Astrocyte (in vitro differentiated cells and primary cell): ENCODE measurements around the gene SPDYE3. TPM values are rescaled to one million over a fixed set of nuclear protein-coding genes. Genes with fewer than 3 reads are reported as not detected.
"Not testable (repeated sequence)": the region's sequence is repeated elsewhere in the genome, so short reads cannot be mapped to it uniquely, and the experiment has no call there.

Experiments used
- DNase-seq: peaks from one replicate; pipeline ENCODE4 v3.0.0-alpha.2; 2010; ENCODE audit warnings: low read depth
- FAIRE-seq: peaks from 2 replicates; lab custom pipeline; 2011; peaks lifted over from hg19 to GRCh38; lab: Jason Lieb, UNC
- H2AFZ ChIP-seq: 2 replicates; pipeline ENCODE4 v1.6.0; 2012; ENCODE audit warnings: low read depth, low read length, inconsistent platforms
- H3K27ac ChIP-seq: 2 replicates; pipeline ENCODE4 v1.5.1; 2011; ENCODE audit warnings: low read depth, low read length, inconsistent platforms
- H3K27me3 ChIP-seq: 2 replicates; pipeline ENCODE4 v1.6.0; 2011; ENCODE audit warnings: low read length, inconsistent platforms; ENCODE audit not compliant: insufficient read depth
- H3K36me3 ChIP-seq: 2 replicates; pipeline ENCODE4 v1.5.1; 2011; ENCODE audit warnings: low read length, inconsistent platforms; ENCODE audit not compliant: insufficient read depth
- H3K4me1 ChIP-seq: 2 replicates; pipeline ENCODE4 v1.5.1; 2011; ENCODE audit warnings: low read length, inconsistent platforms; ENCODE audit not compliant: insufficient read depth
- H3K4me2 ChIP-seq: 2 replicates; pipeline ENCODE4 v1.6.0; 2012; ENCODE audit warnings: low read length, inconsistent platforms
- H3K4me3 ChIP-seq: 2 replicates; pipeline ENCODE4 v1.5.1; 2011; ENCODE audit warnings: low read depth, mild to moderate bottlenecking, low read length, inconsistent platforms; ENCODE audit not compliant: insufficient read depth
- H3K79me2 ChIP-seq: 2 replicates; pipeline ENCODE4 v1.6.0; 2012; ENCODE audit warnings: mild to moderate bottlenecking, low read length, inconsistent platforms; ENCODE audit not compliant: insufficient read depth
- H3K9ac ChIP-seq: 2 replicates; pipeline ENCODE4 v1.6.0; 2012; ENCODE audit warnings: mild to moderate bottlenecking, low read length, inconsistent platforms
- H3K9me3 ChIP-seq: 2 replicates; pipeline ENCODE4 v1.5.1; 2012; ENCODE audit warnings: low read depth, mild to moderate bottlenecking, low read length, inconsistent platforms; ENCODE audit not compliant: insufficient read depth
- H4K20me1 ChIP-seq: 2 replicates; pipeline ENCODE4 v1.6.0; 2012; ENCODE audit warnings: low read length, inconsistent platforms; ENCODE audit not compliant: insufficient read depth
- H3K27ac Mint-ChIP-seq: one replicate; pipeline ENCODE4 v1.8.0; 2021; ENCODE audit warnings: mild to moderate bottlenecking, mixed read lengths; ENCODE audit not compliant: unreplicated experiment
- H3K27me3 Mint-ChIP-seq: one replicate; pipeline ENCODE4 v1.8.0; 2021; ENCODE audit warnings: low read depth, mixed read lengths; ENCODE audit not compliant: unreplicated experiment
- H3K36me3 Mint-ChIP-seq: one replicate; pipeline ENCODE4 v1.8.0; 2021; ENCODE audit warnings: low read depth, mixed read lengths; ENCODE audit not compliant: unreplicated experiment
- H3K4me1 Mint-ChIP-seq: one replicate; pipeline ENCODE4 v1.8.0; 2021; ENCODE audit warnings: low read depth, mixed read lengths; ENCODE audit not compliant: unreplicated experiment
- H3K4me3 Mint-ChIP-seq: one replicate; pipeline ENCODE4 v1.8.0; 2021; ENCODE audit warnings: mild to moderate bottlenecking, moderate library complexity, mixed read lengths; ENCODE audit not compliant: unreplicated experiment
- H3K9me3 Mint-ChIP-seq: one replicate; pipeline ENCODE4 v1.8.0; 2021; ENCODE audit warnings: mild to moderate bottlenecking, mixed read lengths; ENCODE audit not compliant: unreplicated experiment
- total RNA-seq: library from RNA; stranded (reverse); gene quantifications from 2 replicates; pipeline ENCODE4 v1.2.1, GENCODE V29; 2021

Gene SPDYE3
- total RNA-seq, 1 donor from 2014 or later = not detected

DNA sequence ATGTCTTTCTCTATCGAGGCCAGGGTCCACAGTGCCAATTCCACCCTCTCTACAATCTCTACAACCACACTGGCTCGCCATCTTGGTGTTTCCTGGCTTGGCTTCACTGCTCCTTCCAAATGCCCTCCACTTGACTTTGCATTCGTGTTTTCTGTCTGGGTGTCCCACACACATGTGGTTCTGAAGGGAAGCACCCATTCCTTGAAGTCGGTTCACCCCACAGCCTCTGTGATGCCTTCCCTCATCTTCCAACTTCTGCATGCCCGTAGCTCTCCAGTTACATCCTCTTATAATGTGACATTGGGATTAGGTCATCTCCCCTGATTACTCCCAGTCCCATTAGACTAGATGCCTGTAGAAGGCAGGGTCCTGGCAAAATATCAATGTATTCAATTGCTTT is 10.8 kb downstream of the SPDYE3 start:
- not testable (repeated sequence) for H3K36me3 ChIP-seq, H3K9me3 Mint-ChIP-seq, H3K4me3 ChIP-seq, H4K20me1 ChIP-seq, H3K79me2 ChIP-seq, H3K27me3 Mint-ChIP-seq, H3K9me3 ChIP-seq, H2AFZ ChIP-seq, H3K4me3 Mint-ChIP-seq, FAIRE-seq, H3K27ac Mint-ChIP-seq, H3K27ac ChIP-seq, H3K27me3 ChIP-seq, H3K4me1 ChIP-seq, H3K4me2 ChIP-seq, DNase-seq, H3K4me1 Mint-ChIP-seq, H3K9ac ChIP-seq
- peaks cover 11% of the 10 kb centered on the region for H3K36me3 Mint-ChIP-seq

DNA sequence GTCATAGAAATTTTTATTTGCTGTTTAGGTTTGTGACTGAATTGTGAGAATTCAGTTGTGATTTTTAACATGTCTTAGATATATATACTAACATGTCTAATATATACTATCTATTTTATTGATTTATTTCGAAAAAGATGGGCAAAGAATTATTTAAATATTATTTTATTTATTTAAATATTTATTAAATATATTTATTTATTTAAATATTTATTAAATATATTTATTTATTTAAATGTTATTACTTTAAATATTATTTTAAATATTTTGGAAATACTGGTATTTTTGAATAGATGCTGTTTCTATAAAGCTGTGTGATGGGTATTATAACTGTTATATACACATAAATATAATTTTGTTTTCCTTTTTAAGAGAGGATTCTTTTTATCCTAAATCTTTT is 14.1 kb downstream of the SPDYE3 start:
- not testable (repeated sequence) for H3K4me1 Mint-ChIP-seq, H3K4me1 ChIP-seq, FAIRE-seq, H3K4me3 Mint-ChIP-seq, H3K27me3 ChIP-seq, H4K20me1 ChIP-seq, DNase-seq, H3K9me3 ChIP-seq, H3K27ac Mint-ChIP-seq, H3K9ac ChIP-seq, H3K9me3 Mint-ChIP-seq, H3K4me2 ChIP-seq, H3K36me3 ChIP-seq, H2AFZ ChIP-seq, H3K27ac ChIP-seq, H3K4me3 ChIP-seq, H3K27me3 Mint-ChIP-seq, H3K79me2 ChIP-seq
- peaks cover 21% of the 10 kb centered on the region for H3K36me3 Mint-ChIP-seq

DNA sequence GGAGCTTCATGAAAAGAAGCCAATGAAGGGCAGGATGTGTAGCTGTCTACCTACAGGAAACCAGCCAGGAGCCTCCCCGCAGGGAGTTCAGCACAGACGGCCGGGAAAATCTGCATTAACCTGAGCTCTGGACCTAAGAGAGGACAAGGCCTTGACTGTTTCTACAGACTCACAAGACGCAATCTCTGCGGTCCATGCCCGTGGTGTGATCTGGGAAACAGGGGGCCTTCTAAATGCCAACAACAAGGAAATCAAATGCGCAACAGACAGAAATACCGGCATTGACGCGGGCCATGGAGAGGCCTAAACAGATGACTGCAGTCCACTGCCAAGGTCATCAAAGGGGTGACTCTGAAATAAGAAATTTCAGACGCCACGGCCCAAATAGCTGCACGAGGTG is 16.7 kb downstream of the SPDYE3 start:
- H2AFZ ChIP-seq, FAIRE-seq, H3K27ac ChIP-seq, H3K4me3 Mint-ChIP-seq, H3K4me2 ChIP-seq, H3K4me3 ChIP-seq, H3K4me1 ChIP-seq, H3K27me3 ChIP-seq, DNase-seq, H3K36me3 ChIP-seq, H3K9me3 Mint-ChIP-seq, H3K27ac Mint-ChIP-seq, H3K79me2 ChIP-seq, H3K4me1 Mint-ChIP-seq, H3K9ac ChIP-seq, H4K20me1 ChIP-seq, H3K9me3 ChIP-seq, H3K27me3 Mint-ChIP-seq: not testable (repeated sequence)
- peaks cover 22% of the 10 kb centered on the region for H3K36me3 Mint-ChIP-seq

DNA sequence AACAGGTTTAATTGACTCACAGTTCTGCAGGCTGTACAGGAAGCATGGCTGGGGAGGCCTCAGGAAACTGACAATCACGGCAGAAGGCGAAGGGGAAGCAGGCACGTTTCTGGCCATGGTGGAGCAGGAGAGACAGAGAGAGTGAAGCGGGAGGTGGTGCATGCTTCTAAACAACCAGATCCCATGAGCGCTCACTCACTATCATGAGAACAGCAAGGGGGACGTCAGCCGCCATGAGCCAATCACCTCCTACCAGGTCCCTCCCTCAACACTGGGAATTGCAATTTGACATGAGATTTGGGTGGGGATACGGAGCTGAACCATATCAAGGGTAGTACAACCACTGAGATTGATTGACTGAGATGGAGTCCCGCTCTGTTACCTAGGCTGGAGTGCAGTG is 18.2 kb downstream of the SPDYE3 start:
- H3K4me3 Mint-ChIP-seq = peak overlapping the region; percentile 11
- not testable (repeated sequence) for DNase-seq, H3K4me2 ChIP-seq, H3K36me3 ChIP-seq, H3K4me3 ChIP-seq, H3K27ac Mint-ChIP-seq, H2AFZ ChIP-seq, H3K79me2 ChIP-seq, H3K9ac ChIP-seq, H3K4me1 Mint-ChIP-seq, H3K27me3 Mint-ChIP-seq, H3K4me1 ChIP-seq, H4K20me1 ChIP-seq, H3K9me3 Mint-ChIP-seq, H3K27ac ChIP-seq, H3K9me3 ChIP-seq, H3K27me3 ChIP-seq, FAIRE-seq
- H3K36me3 Mint-ChIP-seq = peaks cover 16% of the 10 kb centered on the region

DNA sequence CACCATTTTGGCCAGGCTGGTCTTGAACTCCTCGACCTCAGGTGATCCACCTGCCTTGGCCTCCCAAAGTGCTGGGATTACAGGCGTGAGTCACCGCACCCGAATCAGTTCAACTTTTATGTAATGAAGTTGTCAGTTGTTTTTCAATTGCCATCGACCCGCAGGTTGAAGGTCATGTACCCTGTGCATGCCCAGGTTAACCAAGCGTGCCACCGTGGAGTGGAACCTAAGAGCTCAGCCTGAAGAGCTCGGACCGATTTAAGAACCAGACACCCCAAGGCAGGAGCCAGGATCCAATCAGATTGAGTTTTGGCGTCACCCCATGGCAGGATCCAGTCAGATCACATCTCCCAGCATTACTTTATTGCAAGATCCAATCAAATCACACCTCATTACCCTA is 19.4 kb downstream of the SPDYE3 start:
- not testable (repeated sequence) for H3K79me2 ChIP-seq, H4K20me1 ChIP-seq, H3K9me3 Mint-ChIP-seq, H3K4me2 ChIP-seq, H3K4me3 Mint-ChIP-seq, H2AFZ ChIP-seq, H3K27me3 ChIP-seq, DNase-seq, H3K9me3 ChIP-seq, H3K4me3 ChIP-seq, H3K27me3 Mint-ChIP-seq, FAIRE-seq, H3K27ac Mint-ChIP-seq, H3K36me3 ChIP-seq, H3K9ac ChIP-seq, H3K4me1 ChIP-seq, H3K27ac ChIP-seq, H3K4me1 Mint-ChIP-seq
- peaks cover 16% of the 10 kb centered on the region for H3K36me3 Mint-ChIP-seq

DNA sequence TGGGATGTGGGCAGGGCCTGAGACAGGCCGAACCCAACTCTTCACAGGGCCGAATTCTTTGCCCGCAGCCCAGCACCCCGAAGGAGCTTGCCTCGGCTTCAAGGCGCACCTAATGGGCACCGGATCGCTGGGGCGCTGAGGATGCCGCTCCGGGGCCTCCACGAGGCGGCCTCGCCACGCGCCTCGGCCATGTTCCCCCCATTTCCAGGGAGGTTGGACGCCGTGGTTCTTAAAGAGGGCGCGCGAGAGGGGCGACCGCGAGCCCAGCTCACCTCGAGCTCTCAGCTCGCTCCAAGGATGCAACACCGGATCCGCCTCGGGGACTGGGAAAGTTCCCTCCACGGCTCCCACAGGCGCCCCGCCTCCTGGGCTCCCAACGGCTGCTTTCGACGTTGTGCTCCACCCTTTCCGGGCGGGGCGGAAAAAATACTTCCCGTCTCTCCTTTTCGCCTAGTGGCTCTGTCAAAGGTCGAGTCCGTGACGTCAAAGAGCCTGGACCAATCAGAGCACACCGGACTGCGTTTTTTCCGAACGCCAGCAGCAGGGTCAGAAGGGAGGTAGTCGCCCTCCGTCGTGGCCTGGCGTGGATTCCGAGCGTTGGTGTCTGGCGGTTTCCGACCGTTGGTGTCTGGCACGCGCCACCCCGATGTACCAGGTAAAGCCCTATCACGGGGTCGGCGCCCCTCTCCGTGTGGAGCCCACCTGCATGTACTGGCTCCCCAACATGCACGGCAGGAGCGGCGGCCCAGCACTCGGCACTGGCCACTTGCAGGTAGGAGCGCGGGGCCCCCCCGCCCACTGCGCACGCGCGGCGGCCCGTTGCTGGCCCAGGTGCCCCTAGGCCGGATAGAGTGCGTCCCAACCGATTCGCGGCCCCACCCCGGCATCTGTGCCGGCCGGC is 28.3 kb downstream of the SPDYE3 start:
- not testable (repeated sequence) for H3K9me3 ChIP-seq, FAIRE-seq, H3K9me3 Mint-ChIP-seq, H4K20me1 ChIP-seq, H3K4me1 ChIP-seq, H3K4me1 Mint-ChIP-seq, H3K27me3 Mint-ChIP-seq, H3K36me3 ChIP-seq, H3K36me3 Mint-ChIP-seq, H3K27me3 ChIP-seq, H3K79me2 ChIP-seq
- Mint-ChIP-seq H3K4me3 (peak overlapping the region; percentile 91), H3K27ac (peak overlapping the region; percentile 72)
- peak overlapping the region; percentile 74 for H3K4me3 ChIP-seq
- peak overlapping the region; percentile 87 for H3K9ac ChIP-seq
- H2AFZ ChIP-seq = peak overlapping the region; percentile 84
- peak overlapping the region; percentile 79 for H3K27ac ChIP-seq
- peak overlapping the region; percentile 77 for H3K4me2 ChIP-seq
- DNase-seq = peak; percentile 86
